ENCODE measurements around the gene NTMT2. TPM values are rescaled to one million over a fixed set of nuclear protein-coding genes. Genes with fewer than 3 reads are reported as not detected.

Gene NTMT2
- total and polyA plus RNA-seq, 9 of the 15 experiments (the other 6 are each of a cell fraction or from before 2014, with no cell fraction given) = not detected

DNA sequence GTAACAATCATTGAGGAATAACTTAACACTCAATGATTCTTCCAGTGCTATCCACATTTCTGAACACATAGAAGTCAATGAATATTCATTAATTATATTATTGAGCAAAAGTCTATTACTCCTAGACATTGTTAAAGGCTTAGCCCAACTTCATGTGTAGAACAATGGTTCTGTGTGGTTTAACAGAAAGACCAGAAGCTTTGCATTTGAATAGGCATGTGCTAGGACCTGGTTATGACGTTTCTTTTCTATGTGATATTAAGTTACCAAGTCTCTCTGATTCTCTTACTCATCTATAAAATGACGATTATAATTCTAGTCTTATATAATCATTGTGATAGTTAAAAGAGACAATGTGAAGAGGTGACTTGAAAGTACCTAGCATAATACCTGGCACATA, 5.2 kb downstream of the NTMT2 start:
- in situ Hi-C loops (cut with MboI) = no loop called here
- BruUV-seq (replicated peaks) = no TSS peak
- no peak for FAIRE-seq

DNA sequence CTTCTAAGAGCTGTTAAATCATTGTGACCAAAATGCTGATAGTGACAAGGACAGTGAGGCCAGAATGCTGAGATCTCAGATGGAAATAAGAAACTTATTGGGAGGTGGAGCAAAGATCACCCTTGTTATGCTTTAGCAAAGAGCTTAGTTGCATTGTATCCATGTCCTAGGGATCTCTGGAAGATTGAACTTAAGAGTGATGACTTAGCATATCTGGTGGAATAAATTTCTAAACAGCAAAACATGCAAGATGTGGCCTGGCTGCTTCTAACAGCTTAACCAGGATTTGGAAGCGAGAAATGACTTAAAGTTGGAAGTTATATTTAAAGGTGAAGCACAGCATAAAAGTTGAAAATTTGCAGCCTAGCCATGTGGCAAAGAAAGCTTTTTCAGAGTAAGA, 7.7 kb downstream of the NTMT2 start:
- WGBS (ENCODE audit: insufficient coverage, low coverage, missing lambda C conversion rate) = 0% methylated on average over 1 of the region's 1 CpG
- Histone ChIP-seq H3K79me2 (ENCODE audit: control insufficient read depth, insufficient read depth, low read length) (no peaks in the 10 kb centered on the region), H3K36me3 (ENCODE audit: control insufficient read depth, insufficient read depth, low read length) (no peaks in the 10 kb centered on the region), H3K4me1 (replicated peaks in 1 of 2; ENCODE audit: control insufficient read depth in 2 of 2, insufficient read depth in 2 of 2, low read length in 2 of 2) (no peaks in the 10 kb centered on the region), H3K4me3 (no peak overlapping the region), H3K9me3 (replicated peaks; ENCODE audit: control insufficient read depth, insufficient read depth, low read depth, low read length) (no peaks in the 10 kb centered on the region), H3K9ac (ENCODE audit: insufficient read depth in 1 of 2, low read depth in 2 of 2, low read length in 2 of 2) (no peak overlapping the region), H3K27me3 (ENCODE audit: control insufficient read depth in 2 of 2, insufficient read depth in 2 of 2, low read length in 2 of 2) (no peaks in the 10 kb centered on the region), H3K9me1 (ENCODE audit: control insufficient read depth, insufficient read depth, low read length) (no peaks in the 10 kb centered on the region), H2AFZ (ENCODE audit: low read depth, low read length) (no peak overlapping the region), H4K20me1 (replicated peaks; ENCODE audit: control insufficient read depth, insufficient read depth, low read length) (no peaks in the 10 kb centered on the region), H3K27ac (ENCODE audit: extremely low read depth, low read depth, low read length) (no peak overlapping the region), H3K4me2 (ENCODE audit: insufficient read depth, low read length) (no peak overlapping the region)
- in situ Hi-C loops (cut with MboI) = no loop called here
- intact Hi-C loops (cut with micrococcal nuclease) = no loop called here
- ChIA-PET CTCF (ENCODE audit: low intra/inter-chr PET ratio) (no interaction called here), POLR2A (no interaction called here)
- no peak for ATAC-seq
- no peak for FAIRE-seq
- DNase-seq (ENCODE audit: extremely low read depth in 1 of 4, low spot score in 3 of 4) = no peak
- no TSS peak for BruUV-seq (replicated peaks)
- no peak for TF ChIP-seq ZSCAN29 (IDR thresholded peaks at IDR 0.05)
- TF ChIP-seq ZNF197 (CRISPR knock-in tag; IDR thresholded peaks at IDR 0.05; ENCODE audit: low read depth) = no peak
- TF ChIP-seq PCBP1 (IDR thresholded peaks at IDR 0.05; ENCODE audit: low read depth, low read length, poor library complexity, severe bottlenecking) = no peak
- TF ChIP-seq, protein P1, sequence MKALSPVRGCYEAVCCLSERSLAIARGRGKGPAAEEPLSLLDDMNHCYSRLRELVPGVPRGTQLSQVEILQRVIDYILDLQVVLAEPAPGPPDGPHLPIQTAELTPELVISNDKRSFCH (CRISPR knock-in tag; IDR thresholded peaks at IDR 0.05) = no peak
- TF ChIP-seq, protein P1 (tag; IDR thresholded peaks at IDR 0.05) = no peak
- TF ChIP-seq KAT2B (IDR thresholded peaks at IDR 0.05; ENCODE audit: low read depth, low read length) = no peak
- no peak for TF ChIP-seq BMI1 (IDR thresholded peaks at IDR 0.05; ENCODE audit: low read length)
- TF ChIP-seq NR2C2 (CRISPR knock-in tag; IDR thresholded peaks at IDR 0.05) = no peak
- no peak for TF ChIP-seq NR2C2 (tag; IDR thresholded peaks at IDR 0.05)
- TF ChIP-seq TBL1XR1 (IDR thresholded peaks at IDR 0.05; ENCODE audit: low read length in 2 of 2) = no peak
- TF ChIP-seq TAL1 (IDR thresholded peaks at IDR 0.05) = no peak
- TF ChIP-seq NFRKB (IDR thresholded peaks at IDR 0.05; ENCODE audit: low read depth) = no peak
- no peak for TF ChIP-seq ZC3H8 (IDR thresholded peaks at IDR 0.05)
- TF ChIP-seq ZNF3 (CRISPR knock-in tag; IDR thresholded peaks at IDR 0.05) = no peak
- TF ChIP-seq, protein P2, sequence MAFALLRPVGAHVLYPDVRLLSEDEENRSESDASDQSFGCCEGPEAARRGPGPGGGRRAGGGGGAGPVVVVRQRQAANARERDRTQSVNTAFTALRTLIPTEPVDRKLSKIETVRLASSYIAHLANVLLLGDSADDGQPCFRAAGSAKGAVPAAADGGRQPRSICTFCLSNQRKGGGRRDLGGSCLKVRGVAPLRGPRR (CRISPR knock-in tag; IDR thresholded peaks at IDR 0.05) = no peak
- TF ChIP-seq MCM2 (IDR thresholded peaks at IDR 0.05; ENCODE audit: low read depth) = no peak

More for the DNA sequence above, 5.2 kb downstream of the NTMT2 start:
- no peaks in the 10 kb centered on the region for H3K9me3 ChIP-seq (replicated peaks; ENCODE audit: control insufficient read depth, insufficient read depth, low read depth, low read length)
- CTCF ChIA-PET (ENCODE audit: low intra/inter-chr PET ratio) = no interaction called here
- no peaks in the 10 kb centered on the region for H4K20me1 ChIP-seq (replicated peaks; ENCODE audit: control insufficient read depth, insufficient read depth, low read length)
- ATAC-seq (no peak), DNase-seq (ENCODE audit: extremely low read depth in 1 of 4, low spot score in 3 of 4) (no peak)
- WGBS (ENCODE audit: insufficient coverage, low coverage, missing lambda C conversion rate) = 0% methylated on average over 2 of the region's 2 CpGs
- H3K27ac ChIP-seq (ENCODE audit: extremely low read depth, low read depth, low read length) = no peak overlapping the region
- H3K36me3 ChIP-seq (ENCODE audit: control insufficient read depth, insufficient read depth, low read length) = no peaks in the 10 kb centered on the region
- H3K9ac ChIP-seq (ENCODE audit: insufficient read depth in 1 of 2, low read depth in 2 of 2, low read length in 2 of 2) = no peak overlapping the region
- no peaks in the 10 kb centered on the region for H3K79me2 ChIP-seq (ENCODE audit: control insufficient read depth, insufficient read depth, low read length)
- H3K4me3 ChIP-seq = no peak overlapping the region
- intact Hi-C loops (cut with micrococcal nuclease) = no loop called here
- TF ChIP-seq BHLHE40 (IDR thresholded peaks at IDR 0.05; ENCODE audit: low read length) = no peak
- no peak for TF ChIP-seq MEF2D (tag; conservative IDR thresholded peaks at IDR 0.05; ENCODE audit: low read depth)
- TF ChIP-seq TGIF2 (CRISPR knock-in tag; IDR thresholded peaks at IDR 0.05) = no peak
- TF ChIP-seq, protein P3, sequence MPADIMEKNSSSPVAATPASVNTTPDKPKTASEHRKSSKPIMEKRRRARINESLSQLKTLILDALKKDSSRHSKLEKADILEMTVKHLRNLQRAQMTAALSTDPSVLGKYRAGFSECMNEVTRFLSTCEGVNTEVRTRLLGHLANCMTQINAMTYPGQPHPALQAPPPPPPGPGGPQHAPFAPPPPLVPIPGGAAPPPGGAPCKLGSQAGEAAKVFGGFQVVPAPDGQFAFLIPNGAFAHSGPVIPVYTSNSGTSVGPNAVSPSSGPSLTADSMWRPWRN (IDR thresholded peaks at IDR 0.05; ENCODE audit: low read depth) = no peak
- TF ChIP-seq BRCA1 (IDR thresholded peaks at IDR 0.05) = no peak
- TF ChIP-seq BRCA1 (CRISPR knock-in tag; IDR thresholded peaks at IDR 0.05) = no peak
- no peak for TF ChIP-seq BRD4 (IDR thresholded peaks at IDR 0.05)
- no peaks in the 10 kb centered on the region for H3K9me1 ChIP-seq (ENCODE audit: control insufficient read depth, insufficient read depth, low read length)
- H2AFZ ChIP-seq (ENCODE audit: low read depth, low read length) = no peak overlapping the region
- no peaks in the 10 kb centered on the region for H3K4me1 ChIP-seq (replicated peaks in 1 of 2; ENCODE audit: control insufficient read depth in 2 of 2, insufficient read depth in 2 of 2, low read length in 2 of 2)
- POLR2A ChIA-PET = no interaction called here
- no peak overlapping the region for H3K4me2 ChIP-seq (ENCODE audit: insufficient read depth, low read length)
- H3K27me3 ChIP-seq (ENCODE audit: control insufficient read depth in 2 of 2, insufficient read depth in 2 of 2, low read length in 2 of 2) = no peaks in the 10 kb centered on the region
